GM12891 (cell line): ENCODE results near the gene TP53I11.

ENCODE experiments used
- POLR2AphosphoS5 ChIP-seq: IDR thresholded peaks from 2 replicates; pipeline ENCODE4 v1.6.1; 2011; ENCODE audit warnings: low read depth, low read length, control low read depth
- TAF1 ChIP-seq: IDR thresholded peaks from 2 replicates; pipeline ENCODE4 v1.6.1; 2011; ENCODE audit warnings: low read depth, low read length, control low read depth

- TF ChIP-seq TAF1: no peak
- no peak for TF ChIP-seq POLR2AphosphoS5
Measured at GRCh38 chr11:44948155-44948554, 2.5 kb downstream of the TP53I11 start.
